Calu3 (cell line): ENCODE results near the gene YLPM1. TPM values are rescaled to one million over a fixed set of nuclear protein-coding genes. Genes with fewer than 3 reads are reported as not detected.

Source experiments
- BruUV-seq: library from RNA; stranded (reverse); fragments of 400-500 nt; replicated peaks from 2 replicates; lab custom pipeline; 2021; lab: Mats Ljungman, UMichigan
- CTCF ChIA-PET: fragments of 300-600 bp; sonication (Branson Sonifier 250); formaldehyde crosslinking; loops from one replicate; lab custom pipeline; 2022; ENCODE audit warnings: antibody characterized with exemption; lab: Charles Lee
- DNase-seq: peaks from one replicate; pipeline ENCODE4 v3.0.0; 2022
- H3K27ac Mint-ChIP-seq: one replicate; pipeline ENCODE4 v1.8.0; 2022; ENCODE audit warnings: mixed read lengths; ENCODE audit not compliant: unreplicated experiment
- H3K27me3 Mint-ChIP-seq: one replicate; pipeline ENCODE4 v1.8.0; 2022; ENCODE audit warnings: mixed read lengths; ENCODE audit not compliant: unreplicated experiment
- H3K36me3 Mint-ChIP-seq: one replicate; pipeline ENCODE4 v1.8.0; 2022; ENCODE audit warnings: mild to moderate bottlenecking, moderate library complexity, mixed read lengths; ENCODE audit not compliant: insufficient read depth, unreplicated experiment
- H3K4me1 Mint-ChIP-seq: one replicate; pipeline ENCODE4 v1.8.0; 2022; ENCODE audit warnings: mild to moderate bottlenecking, low read depth, mixed read lengths; ENCODE audit not compliant: unreplicated experiment
- H3K4me3 Mint-ChIP-seq: one replicate; pipeline ENCODE4 v1.8.0; 2022; ENCODE audit warnings: mild to moderate bottlenecking, low read depth, moderate library complexity, mixed read lengths; ENCODE audit not compliant: unreplicated experiment
- H3K9me3 Mint-ChIP-seq: one replicate; pipeline ENCODE4 v1.8.0; 2022; ENCODE audit warnings: low read depth, mixed read lengths; ENCODE audit not compliant: unreplicated experiment
- intact Hi-C: fragments of 100-400 bp; cut with micrococcal nuclease; formaldehyde crosslinking; loops from one replicate; pipeline ENCODE4 v1.10.0; 2022; ENCODE audit not compliant: unreplicated experiment
- total RNA-seq: library from RNA; stranded (reverse); gene quantifications from 2 replicates; pipeline ENCODE4 v1.2.3, GENCODE V29; 2022
- TF ChIP-seq, protein P1 (sequence below): fragments of 200-600 bp; IDR thresholded peaks from one replicate; pipeline ENCODE4 v1.8.0; 2022; ENCODE audit warnings: antibody characterized with exemption; ENCODE audit not compliant: unreplicated experiment

The YLPM1 gene
- total RNA-seq, 1 experiment from 2014 or later, result 67.5 TPM

DNA sequence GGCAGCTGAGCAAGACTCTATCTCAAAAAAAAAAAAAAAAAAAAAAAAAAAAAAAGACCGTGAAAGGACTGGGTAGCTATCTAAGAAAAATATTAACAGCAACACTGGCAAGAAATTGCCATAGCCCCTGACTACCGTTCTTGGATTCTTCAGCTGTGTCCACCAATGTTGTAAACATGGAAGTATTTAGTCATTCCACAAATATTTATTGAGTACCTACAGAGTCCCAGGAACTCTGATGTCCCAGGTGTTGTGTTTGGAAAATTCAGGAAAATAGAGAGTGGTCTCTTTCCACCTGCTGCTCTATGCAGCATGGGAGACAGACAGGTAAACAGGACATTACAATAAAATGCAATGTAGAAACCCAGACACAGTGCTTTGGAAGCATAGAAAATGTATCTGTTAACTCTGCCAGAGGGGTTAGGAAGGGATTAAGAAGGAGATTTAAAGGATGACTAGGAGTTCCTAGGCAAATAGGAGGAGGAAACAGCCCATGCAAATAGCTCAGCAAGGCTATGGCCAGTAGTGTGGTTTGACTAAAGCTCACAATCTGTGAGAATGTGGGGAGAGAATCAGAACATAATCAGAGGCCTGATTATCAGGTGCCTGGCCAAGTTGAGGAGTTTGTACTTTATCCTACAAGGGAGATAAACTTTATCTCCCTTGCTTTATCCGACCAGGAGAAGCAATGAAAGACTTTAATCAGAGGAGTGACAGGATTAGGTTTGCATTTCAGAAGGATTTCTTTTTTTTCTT, 116.5 kb downstream of the YLPM1 start:
- Mint-ChIP-seq H3K27me3 (no peaks in the 10 kb centered on the region), H3K36me3 (peaks cover 37% of the 10 kb centered on the region), H3K9me3 (no peaks in the 10 kb centered on the region), H3K4me1 (peaks cover 30% of the 10 kb centered on the region), H3K4me3 (no peak overlapping the region), H3K27ac (no peak overlapping the region)
- CTCF ChIA-PET, result interaction anchor here (0.6 to 1.4 kb wide), 7 partner anchors 209 to 1786 kb away, joined by 4 to 8 read pairs (median 5); no protein-coding TSS in a partner anchor
- BruUV-seq, result no TSS peak
- no peak for DNase-seq
- TF ChIP-seq, protein P1, sequence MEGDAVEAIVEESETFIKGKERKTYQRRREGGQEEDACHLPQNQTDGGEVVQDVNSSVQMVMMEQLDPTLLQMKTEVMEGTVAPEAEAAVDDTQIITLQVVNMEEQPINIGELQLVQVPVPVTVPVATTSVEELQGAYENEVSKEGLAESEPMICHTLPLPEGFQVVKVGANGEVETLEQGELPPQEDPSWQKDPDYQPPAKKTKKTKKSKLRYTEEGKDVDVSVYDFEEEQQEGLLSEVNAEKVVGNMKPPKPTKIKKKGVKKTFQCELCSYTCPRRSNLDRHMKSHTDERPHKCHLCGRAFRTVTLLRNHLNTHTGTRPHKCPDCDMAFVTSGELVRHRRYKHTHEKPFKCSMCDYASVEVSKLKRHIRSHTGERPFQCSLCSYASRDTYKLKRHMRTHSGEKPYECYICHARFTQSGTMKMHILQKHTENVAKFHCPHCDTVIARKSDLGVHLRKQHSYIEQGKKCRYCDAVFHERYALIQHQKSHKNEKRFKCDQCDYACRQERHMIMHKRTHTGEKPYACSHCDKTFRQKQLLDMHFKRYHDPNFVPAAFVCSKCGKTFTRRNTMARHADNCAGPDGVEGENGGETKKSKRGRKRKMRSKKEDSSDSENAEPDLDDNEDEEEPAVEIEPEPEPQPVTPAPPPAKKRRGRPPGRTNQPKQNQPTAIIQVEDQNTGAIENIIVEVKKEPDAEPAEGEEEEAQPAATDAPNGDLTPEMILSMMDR, result no peak
- intact Hi-C loops, result no loop called here

DNA sequence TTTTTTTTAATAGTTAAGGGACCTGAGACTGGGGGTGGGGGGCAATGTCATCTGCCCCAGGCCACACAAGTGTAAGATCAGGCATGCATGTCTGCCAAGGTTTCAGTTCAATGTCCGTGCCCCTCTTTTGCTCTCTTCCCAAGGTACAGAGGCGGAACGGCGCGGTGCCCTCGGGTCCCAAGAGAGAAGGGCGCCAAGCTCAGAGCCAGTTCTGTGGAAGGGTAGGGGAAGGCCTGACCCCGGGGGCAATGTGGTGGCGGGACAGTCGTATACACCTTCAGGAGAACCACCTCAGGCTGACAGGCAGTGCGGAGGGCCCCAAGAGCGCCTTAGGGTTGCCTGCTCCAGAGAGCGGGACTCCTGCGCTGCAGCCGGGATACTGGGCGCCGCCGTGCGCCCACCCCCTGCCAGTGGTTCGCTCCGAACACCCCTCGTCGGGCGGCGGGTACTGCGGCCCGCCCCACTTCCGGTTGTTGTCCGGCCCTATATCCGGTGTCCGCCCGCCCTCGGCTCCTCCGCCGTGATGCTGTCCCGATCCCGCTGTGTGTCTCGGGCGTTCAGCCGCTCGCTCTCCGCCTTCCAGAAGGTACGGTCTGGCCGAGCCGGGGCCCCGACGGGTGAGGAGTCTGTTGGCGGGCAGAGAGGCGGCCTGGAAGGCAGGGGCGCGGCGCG, 118.5 kb downstream of the YLPM1 start, which contains the start of gene DLST:
DLST (plus strand) TSS at position 486 of the 672 bp plus-strand sequence; CDS start at position 524, 38 bp downstream.
- Mint-ChIP-seq H3K9me3 (no peaks in the 10 kb centered on the region), H3K27me3 (no peaks in the 10 kb centered on the region), H3K4me1 (peaks cover 49% of the 10 kb centered on the region), H3K36me3 (peaks cover 41% of the 10 kb centered on the region), H3K27ac (peak within 1 kb of the TSS; percentile 92), H3K4me3 (peak within 1 kb of the TSS; percentile 95)
- CTCF ChIA-PET, result interaction anchor here (0.6 to 1.6 kb wide), 3 partner anchors 9 to 21 kb away, joined by 3 to 12 read pairs (median 3); no protein-coding TSS in a partner anchor
- peak; percentile 92 for DNase-seq
- TF ChIP-seq, protein P1, result no peak
- BruUV-seq, result no TSS peak
- intact Hi-C loops, result no loop called here

DNA sequence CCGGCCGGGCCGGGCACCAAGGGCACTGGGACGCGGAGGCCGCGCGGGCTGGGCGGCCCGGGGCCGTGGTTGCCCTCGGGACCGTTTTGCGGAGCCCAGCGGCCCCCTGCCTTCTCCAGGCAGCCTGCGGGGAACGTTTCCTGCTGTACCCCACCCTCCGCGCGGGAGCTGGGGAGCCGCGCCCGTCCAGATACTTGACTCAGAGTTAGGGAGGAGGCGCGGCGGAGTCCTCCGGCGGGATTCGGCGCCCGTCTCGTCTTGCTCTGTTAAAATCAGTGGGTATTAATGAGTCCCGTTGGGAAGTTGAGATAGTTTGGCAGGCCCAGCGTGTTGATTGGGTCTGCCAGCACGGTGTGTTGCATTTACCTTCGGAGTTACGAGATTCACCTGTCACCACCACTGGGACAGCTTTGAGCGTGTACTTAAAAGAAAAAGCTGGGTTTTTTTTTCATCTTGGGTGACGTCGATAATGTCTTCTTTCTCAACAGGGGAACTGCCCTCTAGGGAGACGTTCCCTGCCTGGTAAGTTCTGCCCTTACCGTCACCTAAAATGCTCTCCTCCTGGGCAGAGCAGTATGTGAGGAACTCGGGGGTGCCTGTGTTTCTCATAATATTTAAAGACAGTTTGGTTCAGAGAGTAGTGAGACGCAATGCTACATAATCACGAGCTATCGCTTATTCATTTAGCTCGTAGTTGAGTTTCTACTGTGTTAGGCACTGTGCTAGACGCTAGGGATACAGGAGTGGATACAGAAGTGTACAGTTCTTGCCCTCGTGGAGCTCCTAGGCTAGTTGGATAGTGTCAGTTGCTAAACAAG, 119.2 kb downstream of the YLPM1 start:
- intact Hi-C loops, result no loop called here
- CTCF ChIA-PET, result interaction anchor here (0.6 to 1.6 kb wide), 2 partner anchors 21 to 1802 kb away, joined by 3 to 12 read pairs; no protein-coding TSS in a partner anchor
- Mint-ChIP-seq H3K4me1 (peaks cover 49% of the 10 kb centered on the region), H3K36me3 (peaks cover 42% of the 10 kb centered on the region), H3K27me3 (no peaks in the 10 kb centered on the region), H3K27ac (peak overlapping the region; percentile 92), H3K4me3 (peak overlapping the region; percentile 95), H3K9me3 (no peaks in the 10 kb centered on the region)
- TF ChIP-seq, protein P1, result no peak
- DNase-seq, result peak; percentile 42
- BruUV-seq, result TSS peak; percentile 35

Other genes starting within 250 kb of the YLPM1 start
- gene LTBP2, start 151.1 kb upstream of the YLPM1 start, total RNA-seq, result 1.3 and 4.3 TPM in 2 replicates
- gene AREL1, start 50.2 kb upstream of the YLPM1 start, total RNA-seq, result 31.9 and 40.3 TPM in 2 replicates
- 58.0 and 60.9 TPM in 2 replicates for gene FCF1, start 50.2 kb upstream of the YLPM1 start, total RNA-seq
- not detected in 2 replicates for gene PROX2, start 112.8 kb downstream of the YLPM1 start, total RNA-seq
- gene DLST, start 118.6 kb downstream of the YLPM1 start, total RNA-seq, result 84.2 and 89.1 TPM in 2 replicates
- 16.4 and 18.5 TPM in 2 replicates for gene RPS6KL1, start 159.9 kb downstream of the YLPM1 start, total RNA-seq
- gene PGF, start 192.3 kb downstream of the YLPM1 start, total RNA-seq, result 1.2 and 2.1 TPM in 2 replicates
- gene EIF2B2, start 239.6 kb downstream of the YLPM1 start, total RNA-seq, result 41.2 and 42.9 TPM in 2 replicates